HG03097 (cell line): ENCODE data around the gene TRMT2A.
"Not testable (repeated sequence)": the region's sequence is repeated elsewhere in the genome, so short reads cannot be mapped to it uniquely, and the experiment has no call there.

Experiments
- ATAC-seq: cut with Tn5 transposase; IDR thresholded peaks from one replicate; pipeline ENCODE4 v1.9.1; 2021; ENCODE audit not compliant: unreplicated experiment, low FRiP score

Gene TRMT2A

GRCh38 chr22:20116951-20117632, at the start of gene TRMT2A:
TSS of gene TRMT2A (minus strand) at chr22:20117226. CDS start at chr22:20116906, 320 bp downstream.
- peak; percentile 76 for ATAC-seq

- no peak for ATAC-seq
These were observed 49.7 kb upstream of the TRMT2A start for GRCh38 chr22:20166703-20167102.

DNA sequence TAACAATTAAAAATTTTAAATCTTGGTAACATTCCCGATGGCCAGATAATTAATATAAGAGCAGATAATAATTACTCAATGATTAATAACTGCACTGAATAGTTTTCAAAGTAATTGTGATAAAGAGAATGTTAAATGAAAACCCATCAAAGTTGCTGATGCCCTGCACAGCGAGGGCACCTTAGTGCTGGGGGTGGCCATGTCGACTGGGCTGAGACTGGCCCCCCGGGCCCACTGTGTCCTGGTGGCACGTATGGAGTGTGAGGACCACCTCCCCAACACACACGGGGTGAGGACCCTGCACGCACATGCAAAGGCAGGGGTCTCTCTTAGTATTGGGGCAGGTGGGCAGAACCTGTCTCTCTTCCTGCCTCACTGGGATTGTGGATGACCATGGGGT, 48.9 kb upstream of the TRMT2A start:
- ATAC-seq = no peak

- ATAC-seq = no peak
These were observed 48.4 kb upstream of the TRMT2A start for GRCh38 chr22:20165421-20165820.

DNA sequence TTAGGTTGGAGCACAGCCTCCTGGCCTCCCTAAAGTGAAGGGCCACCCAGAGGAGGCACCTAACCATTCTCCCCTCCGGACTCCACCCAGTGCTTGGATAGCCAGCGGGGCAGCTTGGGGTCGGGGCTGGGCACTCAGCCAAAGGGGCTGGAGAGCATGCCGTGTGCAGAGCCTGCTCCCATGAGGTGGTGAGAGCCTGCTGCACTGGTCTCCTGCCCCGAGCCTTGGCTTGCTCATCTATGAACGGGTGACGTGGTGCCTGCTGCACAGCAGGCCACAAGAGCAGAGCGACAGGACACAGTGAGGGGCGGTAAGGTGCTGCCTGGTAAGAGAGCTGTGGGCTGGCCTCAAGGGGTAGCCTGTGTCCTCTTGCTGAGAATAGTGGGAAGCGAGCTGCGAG, 47.8 kb upstream of the TRMT2A start:
- ATAC-seq = no peak

DNA sequence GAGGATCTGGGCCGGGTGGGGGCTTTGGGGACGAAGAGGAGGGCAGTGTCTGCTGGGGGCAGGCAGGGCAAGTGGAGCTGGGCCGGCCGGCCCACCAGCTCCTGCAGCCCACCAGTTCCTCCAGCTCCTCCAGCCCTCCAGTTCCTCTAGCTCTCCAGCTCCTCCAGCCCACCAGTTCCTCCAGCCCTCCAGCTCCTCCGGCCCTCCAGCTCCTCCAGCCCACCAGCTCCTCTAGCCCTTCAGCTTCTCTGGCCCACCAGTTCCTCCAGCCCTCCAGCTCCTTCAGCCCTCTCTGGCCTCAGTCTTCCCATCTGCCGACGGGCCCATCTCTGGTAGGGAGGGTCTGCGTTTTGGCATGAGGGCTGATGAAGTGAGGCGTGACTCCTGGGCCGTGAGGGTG, 43.0 kb upstream of the TRMT2A start:
- no peak for ATAC-seq

DNA sequence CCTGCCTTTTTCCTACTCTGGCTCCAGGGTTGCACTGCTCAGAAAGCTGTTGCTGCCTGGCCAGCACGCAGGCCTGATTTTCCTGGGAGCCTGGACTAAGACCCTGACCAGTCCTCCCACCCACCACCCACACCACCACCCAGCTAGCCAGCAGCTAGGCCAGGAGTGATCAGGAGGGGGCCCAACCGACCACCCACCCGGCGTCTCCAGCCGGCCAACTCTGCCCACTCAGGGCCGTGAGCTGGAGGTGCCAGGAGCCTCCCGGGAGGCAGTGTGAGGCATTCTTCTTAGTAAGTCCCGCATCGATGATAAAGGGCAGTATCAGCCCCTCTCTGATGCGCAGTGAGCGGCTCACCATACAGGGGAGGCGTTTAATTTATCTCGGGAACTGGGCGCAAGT, 42.5 kb upstream of the TRMT2A start:
- ATAC-seq = not testable (repeated sequence)

GRCh38 chr22:20159076-20159475, 42.0 kb upstream of the TRMT2A start:
- ATAC-seq = no peak

GRCh38 chr22:20158391-20159036, 41.5 kb upstream of the TRMT2A start:
- ATAC-seq = no peak

- no peak for ATAC-seq
These were observed 40.6 kb upstream of the TRMT2A start for GRCh38 chr22:20157430-20158183.

DNA sequence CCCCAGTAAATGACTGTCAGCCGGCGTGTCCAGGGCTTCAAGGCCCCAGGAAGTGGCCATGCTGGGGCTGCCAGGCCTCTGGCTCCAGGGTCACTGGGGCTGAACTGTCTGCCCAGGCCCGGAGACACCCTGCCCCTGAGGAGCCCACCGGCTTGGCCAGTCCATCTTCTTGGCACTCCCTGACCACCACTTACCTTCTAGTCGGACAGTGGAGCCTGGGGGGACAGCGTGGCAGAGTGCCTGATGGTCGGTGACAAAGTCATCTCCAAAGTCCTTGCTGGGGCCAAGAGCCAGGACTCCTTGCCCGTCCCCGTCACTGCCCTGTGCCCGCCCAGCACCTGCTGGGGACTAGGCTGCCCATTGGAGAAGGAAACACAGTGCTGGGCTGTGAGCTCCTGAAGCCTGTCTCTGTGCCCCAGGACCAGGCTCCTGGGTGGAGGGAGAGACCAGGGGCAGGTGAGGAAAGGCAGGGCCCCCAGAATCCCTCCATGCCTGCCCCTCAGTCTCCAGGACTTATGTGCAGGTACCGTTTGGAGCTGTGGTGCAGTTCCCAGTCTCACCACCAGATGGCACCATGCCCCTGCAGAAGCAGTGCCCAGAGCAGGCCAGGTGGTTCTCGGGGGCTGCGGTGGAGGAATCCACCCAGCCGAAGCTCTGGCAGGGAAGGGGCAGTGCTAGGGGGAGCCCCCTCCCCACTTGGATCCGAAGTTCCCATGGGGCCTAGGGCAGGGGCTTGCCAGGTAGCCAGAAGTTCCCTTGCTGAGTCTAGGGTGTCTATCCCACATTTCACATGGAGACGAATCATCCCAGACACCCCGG, 39.8 kb upstream of the TRMT2A start:
- ATAC-seq = no peak

GRCh38 chr22:20156042-20156389, 39.0 kb upstream of the TRMT2A start:
- no peak for ATAC-seq

DNA sequence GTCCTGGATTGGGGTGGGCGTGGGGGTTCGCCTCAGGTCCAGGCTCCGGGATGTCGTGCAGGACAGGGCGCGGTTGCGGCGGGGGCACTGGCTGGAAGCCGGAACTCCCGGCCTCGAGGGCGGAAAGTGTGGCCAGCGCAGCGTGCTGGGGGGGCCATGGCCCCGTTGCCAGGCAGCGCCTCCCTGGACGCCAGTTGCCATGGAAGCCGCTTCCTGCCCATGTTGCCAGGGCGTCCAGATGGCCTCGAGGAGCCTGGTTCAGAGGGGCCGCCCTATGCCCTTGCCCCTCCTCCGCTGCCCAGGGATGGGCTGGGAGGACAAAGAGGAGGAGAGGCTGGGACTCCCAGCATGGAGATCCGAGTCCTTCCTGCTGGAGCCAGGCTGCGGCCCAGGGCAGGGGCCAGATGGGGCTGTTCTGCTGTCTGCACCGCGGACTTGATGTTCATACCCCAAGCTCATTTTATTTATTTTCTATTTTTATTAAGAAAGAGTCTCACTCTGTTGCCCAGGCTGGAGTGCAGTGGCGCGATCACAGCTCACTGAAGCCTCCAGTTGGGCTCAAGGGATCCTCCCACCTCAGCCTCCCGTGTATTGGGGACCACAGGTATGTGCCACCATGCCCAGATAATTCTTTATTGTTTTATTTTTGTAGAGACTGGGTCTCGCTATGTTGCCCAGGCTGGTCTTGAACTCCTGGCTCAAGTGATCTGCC, 38.5 kb upstream of the TRMT2A start:
- ATAC-seq = no peak

DNA sequence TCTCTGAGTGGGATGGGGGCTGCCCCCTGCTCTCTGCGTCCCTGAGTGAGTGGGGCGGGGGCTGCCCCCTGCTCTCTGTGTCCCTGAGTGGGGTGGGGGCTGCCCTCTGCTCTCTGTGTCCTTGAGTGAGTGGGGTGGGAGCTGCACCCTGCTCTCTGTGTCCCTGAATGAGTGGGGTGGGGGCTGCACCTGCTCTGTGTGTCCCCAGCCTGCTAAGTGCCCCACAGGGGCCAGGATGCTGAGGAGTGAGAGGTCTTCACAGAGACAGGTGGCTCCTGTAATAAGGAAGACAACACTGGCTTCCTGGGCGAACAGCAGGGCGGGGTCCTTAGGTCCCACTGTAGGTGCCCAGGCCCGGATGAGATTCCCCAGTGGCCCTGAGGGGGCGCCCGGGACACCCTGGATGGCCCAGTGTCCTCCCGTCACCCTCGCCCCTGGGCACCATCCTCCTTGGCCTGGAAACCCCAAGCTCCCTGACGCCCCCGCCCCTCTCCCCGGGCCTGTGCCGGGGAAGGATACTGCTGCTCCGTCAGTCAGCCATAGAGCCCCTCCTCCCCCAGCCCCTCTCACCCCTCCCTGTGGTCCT, 37.7 kb upstream of the TRMT2A start:
- ATAC-seq = no peak

DNA sequence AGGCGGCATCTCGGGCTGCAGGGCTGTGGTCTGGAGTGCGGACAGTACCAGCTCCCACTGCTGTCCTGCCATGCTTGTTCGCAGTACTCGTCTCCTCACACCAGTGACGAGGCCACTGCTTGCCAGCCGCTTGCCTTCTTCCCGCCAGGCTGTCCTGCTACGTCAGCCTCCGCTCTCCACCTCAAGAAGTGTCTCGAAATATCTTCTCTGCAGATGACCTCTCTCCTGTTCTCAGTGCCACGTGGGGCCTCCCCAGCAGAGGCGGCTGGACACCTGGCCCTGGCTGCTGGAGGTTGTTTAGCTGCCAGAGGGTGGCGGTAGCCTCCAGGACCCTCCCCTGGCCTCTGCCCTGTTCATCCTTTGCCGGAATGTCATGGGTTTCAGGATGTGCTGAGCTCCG, 36.9 kb upstream of the TRMT2A start:
- no peak for ATAC-seq

DNA sequence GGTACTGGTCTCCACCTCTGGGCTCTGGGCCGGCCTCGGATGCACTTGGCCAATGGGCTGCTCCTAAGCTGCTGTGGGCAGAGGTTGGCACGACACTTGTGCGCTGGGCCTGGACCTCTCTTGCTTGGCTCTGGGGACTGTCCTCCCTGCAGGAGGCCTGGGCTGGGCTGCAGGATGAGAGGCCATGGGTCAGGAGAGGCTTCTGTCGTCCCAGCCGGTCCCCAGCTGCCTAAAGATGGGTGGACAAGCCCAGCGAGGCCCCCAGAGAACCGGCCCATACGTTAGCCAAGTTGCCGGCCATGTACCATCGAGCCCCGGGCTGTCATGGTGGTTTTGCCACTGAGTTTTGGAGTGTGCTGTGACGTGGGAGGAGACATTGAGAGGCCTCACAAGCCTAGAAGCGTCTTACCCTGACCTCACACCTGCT, 35.5 kb upstream of the TRMT2A start:
- no peak for ATAC-seq

GRCh38 chr22:20151276-20151588, 34.2 kb upstream of the TRMT2A start:
- no peak for ATAC-seq

GRCh38 chr22:20150381-20151275, 33.6 kb upstream of the TRMT2A start, which contains the start of gene CCDC188:
TSS of gene CCDC188 (minus strand) at chr22:20151055. CDS start at chr22:20150986, 69 bp downstream.
- ATAC-seq = no peak
